ENCODE results near the gene UBE2K. TPM values are rescaled to one million over a fixed set of nuclear protein-coding genes. Genes with fewer than 3 reads are reported as not detected.

The UBE2K gene
- total RNA-seq, 4 donors from 2014 or later = 19.0 to 28.0 (median 24.5) TPM

DNA sequence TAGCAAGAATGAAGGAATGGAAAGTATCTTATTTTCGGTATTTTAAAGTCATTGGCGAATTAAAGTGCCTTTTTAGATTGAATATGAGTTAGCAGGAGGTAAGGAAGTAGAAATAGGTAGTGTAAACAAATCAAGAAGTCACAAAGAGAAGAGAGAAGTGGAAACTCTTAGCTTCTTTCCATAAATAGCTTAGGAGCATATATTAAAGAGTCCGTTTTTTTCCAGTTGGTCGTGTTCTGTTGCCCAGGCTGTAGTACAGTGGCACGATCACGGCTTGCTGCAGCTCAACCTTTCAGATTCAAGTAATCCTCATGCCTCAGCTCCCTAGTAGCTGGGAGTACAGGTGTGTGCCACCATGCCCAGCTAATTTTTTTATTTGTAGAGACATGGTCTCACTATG is 56.4 kb downstream of the UBE2K start:
- no peaks in the 10 kb centered on the region for H3K27me3 ChIP-seq
- no peak for DNase-seq (ENCODE audit: low spot score in 2 of 2)
- H3K27ac ChIP-seq = no peak overlapping the region
- H3K36me3 ChIP-seq = peaks cover 0 to 52% (median 3%) of the 10 kb centered on the region in 3 donors
- no peak overlapping the region for H3K4me3 ChIP-seq
- WGBS, 2 donors = 85 to 90% methylated on average over 6 of the region's 6 CpGs
- H3K4me1 ChIP-seq = no peaks in the 10 kb centered on the region
- H3K9me3 ChIP-seq = no peaks in the 10 kb centered on the region
- TF ChIP-seq EP300 (IDR thresholded peaks at IDR 0.05) (no peak), POLR2A (IDR thresholded peaks at IDR 0.05) (no peak)

DNA sequence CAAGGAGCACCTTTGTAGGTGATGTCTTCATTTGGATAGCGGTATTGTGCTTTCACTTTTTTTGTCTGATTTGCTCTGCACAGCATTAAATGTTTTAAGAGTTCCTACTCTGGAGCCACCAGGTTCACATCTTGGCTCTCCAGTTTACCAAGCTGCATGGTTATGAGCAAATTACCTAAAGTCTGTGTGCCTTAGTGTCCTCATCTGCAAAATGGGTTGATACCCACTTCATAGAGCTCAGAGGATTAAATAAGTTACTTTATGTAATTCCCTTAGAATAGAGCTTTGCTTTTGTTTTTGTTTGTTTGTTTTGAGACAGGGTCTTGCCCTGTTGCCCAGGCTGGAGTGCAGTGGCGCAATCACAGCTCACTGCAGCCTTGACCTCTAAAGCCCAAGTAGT is 58.2 kb downstream of the UBE2K start:
- TF ChIP-seq EP300 (IDR thresholded peaks at IDR 0.05) (no peak), CTCF (IDR thresholded peaks at IDR 0.05) (no peak), POLR2A (IDR thresholded peaks at IDR 0.05) (no peak)
- no peaks in the 10 kb centered on the region for H3K4me1 ChIP-seq
- H3K4me3 ChIP-seq = no peak overlapping the region
- DNase-seq (ENCODE audit: low spot score in 2 of 2) = no peak
- H3K27ac ChIP-seq = no peak overlapping the region
- no peaks in the 10 kb centered on the region for H3K27me3 ChIP-seq
- no peaks in the 10 kb centered on the region for H3K9me3 ChIP-seq
- 100% methylated on average over 2 of the region's 2 CpGs for WGBS, 2 donors
- peaks cover 0 to 57% (median 3%) of the 10 kb centered on the region in 3 donors for H3K36me3 ChIP-seq

DNA sequence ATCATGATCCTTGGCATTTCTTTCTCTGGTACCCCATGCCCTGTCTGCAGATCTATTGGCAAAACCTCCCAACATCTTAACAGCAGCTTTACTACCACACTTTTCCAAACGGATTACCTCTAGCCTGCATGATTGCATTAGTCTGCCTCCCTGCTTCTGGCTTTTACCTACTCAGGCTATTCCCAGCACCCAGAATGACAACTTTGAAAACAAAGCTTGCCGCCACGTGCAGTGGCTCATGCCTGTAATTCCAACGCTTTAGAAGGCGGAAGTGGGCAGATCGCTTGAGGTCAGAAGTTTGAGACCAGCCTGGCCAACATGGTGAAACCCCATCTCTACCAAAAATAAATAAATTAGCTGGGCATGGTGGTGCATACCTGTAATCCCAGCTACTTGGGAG is 60.2 kb downstream of the UBE2K start:
- no peak for DNase-seq (ENCODE audit: low spot score in 2 of 2)
- no peak for TF ChIP-seq CTCF (IDR thresholded peaks at IDR 0.05)
- no peak for TF ChIP-seq EP300 (IDR thresholded peaks at IDR 0.05)
- no peak for TF ChIP-seq POLR2A (IDR thresholded peaks at IDR 0.05)
- no peak overlapping the region for H3K27ac ChIP-seq
- no peak overlapping the region for H3K4me3 ChIP-seq
- no peaks in the 10 kb centered on the region for H3K9me3 ChIP-seq
- WGBS, 2 donors = 89 to 91% methylated on average over 6 of the region's 6 CpGs
- no peaks in the 10 kb centered on the region for H3K27me3 ChIP-seq
- H3K4me1 ChIP-seq = no peaks in the 10 kb centered on the region
- peaks cover 0 to 58% (median 3%) of the 10 kb centered on the region in 3 donors for H3K36me3 ChIP-seq

DNA sequence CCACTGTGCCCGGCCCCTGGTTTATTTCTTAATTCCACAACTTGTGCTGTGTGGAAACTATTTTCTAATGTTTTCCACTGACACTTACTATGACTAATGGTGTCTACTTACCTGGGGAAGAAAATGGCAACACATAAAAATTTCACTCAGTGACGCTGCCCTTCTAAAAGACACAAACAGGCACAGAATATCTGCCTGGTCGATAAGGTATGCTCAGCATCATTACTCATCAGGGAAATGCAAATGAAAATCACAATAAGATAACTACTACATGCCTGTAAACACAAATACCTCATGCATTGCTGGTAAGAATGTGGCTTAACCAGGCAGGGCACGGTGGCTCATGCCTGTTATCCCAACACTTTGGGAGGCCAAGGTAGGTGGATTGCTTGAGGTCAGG is 61.6 kb downstream of the UBE2K start:
- TF ChIP-seq CTCF (IDR thresholded peaks at IDR 0.05) (no peak), EP300 (IDR thresholded peaks at IDR 0.05) (no peak), POLR2A (IDR thresholded peaks at IDR 0.05) (no peak)
- Histone ChIP-seq H3K9me3 (no peaks in the 10 kb centered on the region), H3K27me3 (no peaks in the 10 kb centered on the region), H3K27ac (no peak overlapping the region), H3K4me3 (no peak overlapping the region), H3K4me1 (no peaks in the 10 kb centered on the region), H3K36me3 (peaks cover 0 to 66% (median 3%) of the 10 kb centered on the region in 3 donors)
- 97 to 98% methylated on average over 4 of the region's 4 CpGs for WGBS, 2 donors
- no peak for DNase-seq (ENCODE audit: low spot score in 2 of 2)

DNA sequence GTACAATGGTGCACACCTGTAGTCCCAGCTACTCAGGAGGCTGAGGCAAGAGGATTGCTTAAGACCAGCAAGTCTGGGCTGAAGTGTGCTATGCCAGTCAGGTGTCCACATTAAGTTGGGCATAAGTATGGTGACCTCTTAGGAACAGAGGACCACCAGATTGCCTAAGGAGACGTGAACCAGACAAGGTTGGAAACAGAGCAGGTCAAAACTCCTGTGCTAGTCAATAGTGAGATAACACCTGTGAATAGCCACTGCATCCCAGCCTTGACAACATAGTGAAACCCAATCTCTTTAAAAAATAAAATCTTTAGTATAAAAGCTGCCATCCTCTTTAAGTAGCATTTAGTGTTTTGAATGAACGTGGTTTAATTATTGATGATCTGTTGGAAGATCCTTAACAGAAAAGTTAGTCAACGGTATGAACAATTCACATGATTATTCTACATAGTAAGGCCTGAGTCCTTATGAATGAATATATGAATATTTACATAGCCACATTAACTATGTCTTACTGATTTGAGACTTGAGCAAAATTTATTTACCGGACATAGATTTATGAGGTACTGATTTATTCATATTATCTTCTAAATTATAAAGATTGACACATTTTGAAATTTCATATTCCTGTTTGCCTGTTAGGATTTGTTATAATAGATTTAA is 63.2 kb downstream of the UBE2K start:
- DNase-seq (ENCODE audit: low spot score in 2 of 2) = no peak
- no peak overlapping the region for H3K27ac ChIP-seq
- no peaks in the 10 kb centered on the region for H3K4me1 ChIP-seq
- H3K9me3 ChIP-seq = no peaks in the 10 kb centered on the region
- no peak for TF ChIP-seq EP300 (IDR thresholded peaks at IDR 0.05)
- H3K27me3 ChIP-seq = no peaks in the 10 kb centered on the region
- peaks cover 0 to 80% (median 3%) of the 10 kb centered on the region in 3 donors for H3K36me3 ChIP-seq
- H3K4me3 ChIP-seq = no peak overlapping the region
- WGBS, 2 donors = 88 to 91% methylated on average over 4 of the region's 4 CpGs

- Histone ChIP-seq H3K36me3 (peaks cover 0 to 80% (median 0%) of the 10 kb centered on the region in 3 donors), H3K27me3 (no peaks in the 10 kb centered on the region), H3K4me3 (no peak overlapping the region), H3K9me3 (no peaks in the 10 kb centered on the region), H3K27ac (no peak overlapping the region), H3K4me1 (no peaks in the 10 kb centered on the region)
- 93 to 96% methylated on average over 9 of the region's 9 CpGs for WGBS, 2 donors
- TF ChIP-seq CTCF (IDR thresholded peaks at IDR 0.05) = no peak
- DNase-seq (ENCODE audit: low spot score in 2 of 2) = no peak
Measured at GRCh38 chr4:39763714-39764572, 66.0 kb downstream of the UBE2K start.
